Natural killer cell treated with Interleukin-12 subunit alpha and Interleukin-12 subunit beta and Interleukin-15 and Interleukin-18, amount 100 ng/mL, for 72 hours (primary cell): ENCODE results near the gene CCNI. TPM values are rescaled to one million over a fixed set of nuclear protein-coding genes. Genes with fewer than 3 reads are reported as not detected.
"Not testable (repeated sequence)": the region's sequence is repeated elsewhere in the genome, so short reads cannot be mapped to it uniquely, and the experiment has no call there.

Experiments used
- ATAC-seq, 2 donors: fragments of 150-1000 bp; cut with Tn5 transposase in 1 of 2; sonication (Bioruptor Pico), chemical (Tn5 transposase) in 1 of 2; 2 replicates each; pipeline ENCODE4 v1.10.0; 2021
- DNase-seq: peaks from one replicate; pipeline ENCODE4 v3.0.0; 2022; ENCODE audit warnings: low spot score
- H3K27ac Mint-ChIP-seq, 2 donors: 1 replicate in 1 of 2; 2 replicates in 1 of 2; pipeline ENCODE4 v1.8.0; 2022; ENCODE audit warnings: mixed read lengths in 2 of 2, mild to moderate bottlenecking in 1 of 2, moderate library complexity in 1 of 2
- H3K27me3 Mint-ChIP-seq, 2 donors: 1 replicate in 1 of 2; 2 replicates in 1 of 2; pipeline ENCODE4 v1.8.0; 2022; ENCODE audit warnings: mixed read lengths in 2 of 2
- H3K36me3 Mint-ChIP-seq: one replicate; pipeline ENCODE4 v1.8.0; 2022; ENCODE audit warnings: mixed read lengths
- H3K4me1 Mint-ChIP-seq, 2 donors: 1 replicate in 1 of 2; 2 replicates in 1 of 2; pipeline ENCODE4 v1.8.0; 2022; ENCODE audit warnings: low read depth in 2 of 2, mixed read lengths in 2 of 2, mild to moderate bottlenecking in 1 of 2
- H3K4me3 Mint-ChIP-seq: one replicate; pipeline ENCODE4 v1.8.0; 2022; ENCODE audit warnings: mixed read lengths
- H3K9me3 Mint-ChIP-seq: 2 replicates; pipeline ENCODE4 v1.8.0; 2022; ENCODE audit warnings: mixed read lengths
- total RNA-seq, 2 donors: library from RNA; stranded (reverse); gene quantifications; one replicate each; pipeline ENCODE4 v1.2.3, GENCODE V29; 2022

Gene CCNI
- total RNA-seq, 2 donors from 2014 or later = 152 to 164 TPM

GRCh38 chr4:77074381-77074831, 1.4 kb downstream of the CCNI start:
- Mint-ChIP-seq H3K36me3 (no peaks in the 10 kb centered on the region), H3K4me1 (peaks cover 36 to 44% of the 10 kb centered on the region in 2 donors), H3K27ac (no peak overlapping the region), H3K9me3 (no peaks in the 10 kb centered on the region), H3K27me3 (no peaks in the 10 kb centered on the region), H3K4me3 (no peak overlapping the region)
- DNase-seq (no peak), ATAC-seq (no peak)

GRCh38 chr4:77073981-77074380, 1.8 kb downstream of the CCNI start:
- H3K27me3 Mint-ChIP-seq = no peaks in the 10 kb centered on the region
- no peaks in the 10 kb centered on the region for H3K36me3 Mint-ChIP-seq
- H3K4me1 Mint-ChIP-seq = peaks cover 36 to 46% of the 10 kb centered on the region in 2 donors
- no peaks in the 10 kb centered on the region for H3K9me3 Mint-ChIP-seq
- no peak overlapping the region for H3K4me3 Mint-ChIP-seq
- ATAC-seq = no peak
- H3K27ac Mint-ChIP-seq = no peak overlapping the region
- no peak for DNase-seq

GRCh38 chr4:77073106-77073809, 2.5 kb downstream of the CCNI start:
- Mint-ChIP-seq H3K36me3 (no peaks in the 10 kb centered on the region), H3K4me1 (peaks cover 38 to 52% of the 10 kb centered on the region in 2 donors), H3K9me3 (no peaks in the 10 kb centered on the region), H3K27me3 (no peaks in the 10 kb centered on the region), H3K27ac (no peak overlapping the region), H3K4me3 (no peak overlapping the region)
- no peak for ATAC-seq
- no peak for DNase-seq

- Mint-ChIP-seq H3K27me3 (no peaks in the 10 kb centered on the region), H3K36me3 (no peaks in the 10 kb centered on the region), H3K27ac (peak overlapping the region in 1 of 2 donors; percentile 40), H3K4me1 (peaks cover 32 to 48% of the 10 kb centered on the region in 2 donors), H3K4me3 (no peak overlapping the region), H3K9me3 (no peaks in the 10 kb centered on the region)
- DNase-seq (no peak), ATAC-seq (no peak)
Observed at GRCh38 chr4:77072195-77072753, 3.5 kb downstream of the CCNI start.

GRCh38 chr4:77069514-77069913, 6.3 kb downstream of the CCNI start:
- not testable (repeated sequence) for H3K36me3 Mint-ChIP-seq, H3K27me3 Mint-ChIP-seq, DNase-seq, H3K9me3 Mint-ChIP-seq, ATAC-seq
- peak overlapping the region; percentile 57 to 65 for H3K27ac Mint-ChIP-seq
- H3K4me3 Mint-ChIP-seq = peak overlapping the region; percentile 20
- H3K4me1 Mint-ChIP-seq = peaks cover 23 to 33% of the 10 kb centered on the region in 2 donors

- ATAC-seq (no peak), DNase-seq (no peak)
- H3K4me1 Mint-ChIP-seq = peaks cover 20 to 33% of the 10 kb centered on the region in 2 donors
- H3K9me3 Mint-ChIP-seq = no peaks in the 10 kb centered on the region
- no peaks in the 10 kb centered on the region for H3K27me3 Mint-ChIP-seq
- no peak overlapping the region for H3K27ac Mint-ChIP-seq
- no peak overlapping the region for H3K4me3 Mint-ChIP-seq
- H3K36me3 Mint-ChIP-seq = peaks cover 20% of the 10 kb centered on the region
Observed at GRCh38 chr4:77065382-77065781, 10.4 kb downstream of the CCNI start.

GRCh38 chr4:77062856-77063255, 12.9 kb downstream of the CCNI start:
- no peak overlapping the region for H3K4me3 Mint-ChIP-seq
- peaks cover 13 to 17% of the 10 kb centered on the region in 2 donors for H3K4me1 Mint-ChIP-seq
- DNase-seq = no peak
- peak overlapping the region in 1 of 2 donors; percentile 45 for H3K27ac Mint-ChIP-seq
- H3K36me3 Mint-ChIP-seq = peaks cover 24% of the 10 kb centered on the region
- H3K9me3 Mint-ChIP-seq = no peaks in the 10 kb centered on the region
- ATAC-seq = no peak
- no peaks in the 10 kb centered on the region for H3K27me3 Mint-ChIP-seq

GRCh38 chr4:77052352-77052751, 23.4 kb downstream of the CCNI start:
- Mint-ChIP-seq H3K9me3 (no peaks in the 10 kb centered on the region), H3K4me1 (peaks cover 5% of the 10 kb centered on the region in 2 donors), H3K4me3 (no peak overlapping the region), H3K27me3 (no peaks in the 10 kb centered on the region), H3K27ac (peak overlapping the region in 1 of 2 donors; percentile 18), H3K36me3 (peaks cover 26% of the 10 kb centered on the region)
- DNase-seq (no peak), ATAC-seq (peak in 1 of 2 donors; percentile 63)

GRCh38 chr4:77050962-77051361, 24.8 kb downstream of the CCNI start:
- Mint-ChIP-seq H3K4me3 (no peak overlapping the region), H3K4me1 (peaks cover 5% of the 10 kb centered on the region in 2 donors), H3K27me3 (no peaks in the 10 kb centered on the region), H3K36me3 (peaks cover 23% of the 10 kb centered on the region), H3K27ac (no peak overlapping the region), H3K9me3 (no peaks in the 10 kb centered on the region)
- no peak for DNase-seq
- no peak for ATAC-seq

- DNase-seq (no peak), ATAC-seq (no peak)
- no peak overlapping the region for H3K4me3 Mint-ChIP-seq
- no peaks in the 10 kb centered on the region for H3K27me3 Mint-ChIP-seq
- H3K36me3 Mint-ChIP-seq = peaks cover 17% of the 10 kb centered on the region
- H3K27ac Mint-ChIP-seq = peak overlapping the region; percentile 6 to 29
- peaks cover 5 to 12% of the 10 kb centered on the region in 2 donors for H3K4me1 Mint-ChIP-seq
- H3K9me3 Mint-ChIP-seq = no peaks in the 10 kb centered on the region
Observed at GRCh38 chr4:77047037-77047436, 28.8 kb downstream of the CCNI start.

- no peak for DNase-seq
- H3K27ac Mint-ChIP-seq = peak overlapping the region in 1 of 2 donors; percentile 30
- H3K27me3 Mint-ChIP-seq = no peaks in the 10 kb centered on the region
- no peak overlapping the region for H3K4me3 Mint-ChIP-seq
- H3K36me3 Mint-ChIP-seq = peaks cover 14% of the 10 kb centered on the region
- H3K9me3 Mint-ChIP-seq = no peaks in the 10 kb centered on the region
- no peak for ATAC-seq
- peaks cover 5 to 12% of the 10 kb centered on the region in 2 donors for H3K4me1 Mint-ChIP-seq
Observed at GRCh38 chr4:77045490-77045889, 30.3 kb downstream of the CCNI start.

- peak overlapping the region in 1 of 2 donors; percentile 30 for H3K27ac Mint-ChIP-seq
- H3K27me3 Mint-ChIP-seq = no peaks in the 10 kb centered on the region
- no peak overlapping the region for H3K4me3 Mint-ChIP-seq
- ATAC-seq (no peak), DNase-seq (no peak)
- H3K36me3 Mint-ChIP-seq = peaks cover 7% of the 10 kb centered on the region
- no peaks in the 10 kb centered on the region for H3K9me3 Mint-ChIP-seq
- peaks cover 2 to 6% of the 10 kb centered on the region in 2 donors for H3K4me1 Mint-ChIP-seq
Observed at GRCh38 chr4:77044461-77045150, 31.2 kb downstream of the CCNI start.

- peaks cover 2 to 6% of the 10 kb centered on the region in 2 donors for H3K4me1 Mint-ChIP-seq
- no peak for DNase-seq
- H3K27ac Mint-ChIP-seq = no peak overlapping the region
- no peak overlapping the region for H3K4me3 Mint-ChIP-seq
- ATAC-seq = no peak
- no peaks in the 10 kb centered on the region for H3K9me3 Mint-ChIP-seq
- peaks cover 11% of the 10 kb centered on the region for H3K36me3 Mint-ChIP-seq
- no peaks in the 10 kb centered on the region for H3K27me3 Mint-ChIP-seq
Observed at GRCh38 chr4:77043507-77044136, 32.2 kb downstream of the CCNI start.
